CD4-positive, alpha-beta memory T cell (primary cell): ENCODE measurements around the gene AK9. TPM values are rescaled to one million over a fixed set of nuclear protein-coding genes. Genes with fewer than 3 reads are reported as not detected.

Experiments
- CTCF ChIA-PET: fragments of 350-600 bp; sonication (Branson Sonifier 250); formaldehyde crosslinking; loops from one replicate; lab custom pipeline; 2021; ENCODE audit warnings: inconsistent platforms; ENCODE audit not compliant: partially characterized antibody; lab: Charles Lee
- POLR2A ChIA-PET: fragments of 350-600 bp; sonication (Branson Sonifier 250); formaldehyde crosslinking; loops from one replicate; lab custom pipeline; 2021; ENCODE audit not compliant: partially characterized antibody; lab: Charles Lee
- DNase-seq, 5 donors: peaks; one replicate each; pipeline versions ENCODE4 v3.0.0 to v3.0.0-alpha.2; 2020 to 2022; ENCODE audit warnings: mixed read lengths in 1 of 5
- H3K27ac ChIP-seq: one replicate; pipeline ENCODE4 v1.7.0; 2013; ENCODE audit warnings: low read depth, low read length
- H3K27me3 ChIP-seq: 2 replicates; pipeline ENCODE4 v1.7.0; 2013; ENCODE audit warnings: mild to moderate bottlenecking, low read length, moderate library complexity; ENCODE audit not compliant: insufficient read depth
- H3K36me3 ChIP-seq: 2 replicates; pipeline ENCODE4 v1.7.0; 2013; ENCODE audit warnings: mild to moderate bottlenecking, low read length, moderate library complexity; ENCODE audit not compliant: insufficient read depth
- H3K4me1 ChIP-seq: 2 replicates; pipeline ENCODE4 v1.7.0; 2013; ENCODE audit warnings: mild to moderate bottlenecking, low read length, moderate library complexity; ENCODE audit not compliant: insufficient read depth
- H3K4me3 ChIP-seq, 2 donors: one replicate each; pipeline ENCODE4 v1.7.0; 2013; ENCODE audit warnings: low read length in 2 of 2, mild to moderate bottlenecking in 1 of 2
- H3K9me3 ChIP-seq, 2 donors: one replicate each; pipeline ENCODE4 v1.7.0; 2013; ENCODE audit warnings: low read length in 2 of 2, control low read depth in 1 of 2; ENCODE audit not compliant: control insufficient read depth in 1 of 2
- H3K27ac Mint-ChIP-seq, 7 donors: one replicate each; pipeline ENCODE4 v1.8.0; 2020 to 2021; ENCODE audit warnings: mixed read lengths in 7 of 7, mild to moderate bottlenecking in 6 of 7, inconsistent platforms in 3 of 7, moderate library complexity in 3 of 7
- H3K27me3 Mint-ChIP-seq, 2 donors: one replicate each; pipeline ENCODE4 v1.8.0; 2020 to 2021; ENCODE audit warnings: mixed read lengths in 2 of 2
- H3K36me3 Mint-ChIP-seq, 2 donors: one replicate each; pipeline ENCODE4 v1.8.0; 2020 to 2021; ENCODE audit warnings: mixed read lengths in 2 of 2, inconsistent platforms in 1 of 2, mild to moderate bottlenecking in 1 of 2
- H3K4me1 Mint-ChIP-seq, 4 donors: one replicate each; pipeline ENCODE4 v1.8.0; 2020 to 2021; ENCODE audit warnings: mixed read lengths in 4 of 4, mild to moderate bottlenecking in 1 of 4
- H3K4me3 Mint-ChIP-seq, 8 donors: one replicate each; pipeline ENCODE4 v1.8.0; 2020 to 2021; ENCODE audit warnings: mixed read lengths in 8 of 8, mild to moderate bottlenecking in 7 of 8, moderate library complexity in 6 of 8, inconsistent platforms in 3 of 8
- H3K9me3 Mint-ChIP-seq, 8 donors: one replicate each; pipeline ENCODE4 v1.8.0; 2020 to 2021; ENCODE audit warnings: mixed read lengths in 8 of 8, mild to moderate bottlenecking in 5 of 8, inconsistent platforms in 3 of 8, moderate library complexity in 1 of 8
- intact Hi-C: fragments of 100-400 bp; cut with micrococcal nuclease; formaldehyde crosslinking; loops from one replicate; pipeline ENCODE4 v1.15.1; 2023
- polyA plus RNA-seq, 2 donors: library from polyadenylated mRNA; unstranded; fragments of 300-500 nt; fragmentation: Illumina TruSeq; gene quantifications; one replicate each; pipeline ENCODE4 v1.2.3, GENCODE V29; 2021
- total RNA-seq, 2 experiments: library from RNA; stranded (reverse); gene quantifications; one replicate each; pipeline ENCODE4 v1.2.3, GENCODE V29; 2021

AK9 gene
- total and polyA plus RNA-seq, 4 experiments from 2014 or later = 5.1 to 18.4 (median 12.5) TPM

- peaks cover 28 to 53% of the 10 kb centered on the region in 2 donors for H3K36me3 Mint-ChIP-seq
- H3K4me3 Mint-ChIP-seq = no peak overlapping the region
- H3K27me3 Mint-ChIP-seq = no peaks in the 10 kb centered on the region
- DNase-seq = no peak
- H3K4me1 Mint-ChIP-seq = no peaks in the 10 kb centered on the region
- ChIA-PET CTCF (no interaction called here), POLR2A (no interaction called here)
- Histone ChIP-seq H3K4me1 (no peaks in the 10 kb centered on the region), H3K27ac (no peak overlapping the region), H3K36me3 (no peaks in the 10 kb centered on the region), H3K27me3 (no peaks in the 10 kb centered on the region), H3K9me3 (no peaks in the 10 kb centered on the region), H3K4me3 (no peak overlapping the region)
- H3K27ac Mint-ChIP-seq = no peak overlapping the region
- intact Hi-C loops = no loop called here
- H3K9me3 Mint-ChIP-seq = peaks cover under 1 to 29% (median 22%) of the 10 kb centered on the region in 8 donors
Measured at GRCh38 chr6:109561844-109562243, 129.2 kb downstream of the AK9 start.

DNA sequence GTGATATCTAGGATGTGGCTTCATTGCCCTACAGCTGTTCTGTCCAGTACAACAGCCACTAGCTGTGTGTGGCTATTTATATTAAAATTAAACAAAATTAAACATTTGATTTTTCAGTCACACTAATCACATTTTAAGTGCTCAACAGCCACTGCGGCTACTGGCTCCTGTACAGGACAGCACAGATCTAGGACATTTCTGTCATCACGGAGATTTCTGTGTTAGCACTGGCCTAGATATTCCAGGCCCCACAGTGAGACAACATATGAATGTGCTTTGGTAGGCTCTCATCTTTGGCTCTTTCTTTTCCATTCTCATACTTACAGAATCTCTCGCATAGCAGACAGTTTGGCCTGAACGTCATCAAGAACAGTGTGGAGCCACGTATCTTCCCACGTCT lies 159.6 kb downstream of the AK9 start:
- Mint-ChIP-seq H3K27me3 (no peaks in the 10 kb centered on the region), H3K9me3 (peaks cover 0 to 4% (median 0%) of the 10 kb centered on the region in 8 donors), H3K27ac (peak overlapping the region in 1 of 7 donors; percentile 70), H3K4me1 (peaks cover 0 to 3% (median 0%) of the 10 kb centered on the region in 4 donors), H3K36me3 (peaks cover 1 to 5% of the 10 kb centered on the region in 2 donors), H3K4me3 (no peak overlapping the region)
- POLR2A ChIA-PET = interaction anchor here (0.5 kb wide), 1 partner anchor 228 kb away, joined by 4 read pairs; no protein-coding TSS in a partner anchor
- no peak for DNase-seq
- Histone ChIP-seq H3K27me3 (no peaks in the 10 kb centered on the region), H3K4me3 (no peak overlapping the region), H3K36me3 (no peaks in the 10 kb centered on the region), H3K9me3 (no peaks in the 10 kb centered on the region), H3K4me1 (no peaks in the 10 kb centered on the region), H3K27ac (no peak overlapping the region)
- CTCF ChIA-PET = interaction anchor here (2.2 kb wide), 1 partner anchor 509 kb away, joined by 14 read pairs; no protein-coding TSS in a partner anchor
- intact Hi-C loops = no loop called here

- Histone ChIP-seq H3K27me3 (no peaks in the 10 kb centered on the region), H3K9me3 (no peaks in the 10 kb centered on the region), H3K36me3 (no peaks in the 10 kb centered on the region), H3K4me3 (no peak overlapping the region), H3K27ac (no peak overlapping the region), H3K4me1 (no peaks in the 10 kb centered on the region)
- H3K9me3 Mint-ChIP-seq = peaks cover 0 to 10% (median 6%) of the 10 kb centered on the region in 8 donors
- H3K27ac Mint-ChIP-seq = no peak overlapping the region
- ChIA-PET CTCF (interaction anchor here (0.9 to 6.6 kb wide), 8 partner anchors 13 to 864 kb away, joined by 3 to 90 read pairs (median 3); partner anchors contain the start of genes CD164 and MICAL1), POLR2A (no interaction called here)
- peaks cover 2 to 11% of the 10 kb centered on the region in 2 donors for H3K36me3 Mint-ChIP-seq
- no peak overlapping the region for H3K4me3 Mint-ChIP-seq
- H3K27me3 Mint-ChIP-seq = peaks cover 0 to 3% of the 10 kb centered on the region in 2 donors
- intact Hi-C loops = loop anchor here (1.0 to 10.0 kb wide), 3 partner anchors 167 to 863 kb away; partner anchors contain the start of genes AK9 and FIG4
- peaks cover 0 to 3% (median 0%) of the 10 kb centered on the region in 4 donors for H3K4me1 Mint-ChIP-seq
- DNase-seq = no peak
Measured at GRCh38 chr6:109527989-109528388, 163.0 kb downstream of the AK9 start.

- Histone ChIP-seq H3K4me3 (no peak overlapping the region), H3K9me3 (no peaks in the 10 kb centered on the region), H3K36me3 (no peaks in the 10 kb centered on the region), H3K27me3 (no peaks in the 10 kb centered on the region), H3K27ac (no peak overlapping the region), H3K4me1 (no peaks in the 10 kb centered on the region)
- Mint-ChIP-seq H3K36me3 (peaks cover 2 to 11% of the 10 kb centered on the region in 2 donors), H3K27me3 (peaks cover 0 to 3% of the 10 kb centered on the region in 2 donors), H3K9me3 (peaks cover 0 to 10% (median 6%) of the 10 kb centered on the region in 8 donors), H3K27ac (peak overlapping the region in 2 of 7 donors; percentile 2 to 52), H3K4me3 (no peak overlapping the region), H3K4me1 (peaks cover 0 to 3% (median 0%) of the 10 kb centered on the region in 4 donors)
- POLR2A ChIA-PET = no interaction called here
- DNase-seq = peak; percentile 48 to 64 (median 52)
- intact Hi-C loops = loop anchor here (1.0 to 10.0 kb wide), 3 partner anchors 168 to 864 kb away; partner anchors contain the start of genes AK9 and FIG4
- CTCF ChIA-PET = interaction anchor here (0.7 to 6.6 kb wide), 9 partner anchors 71 to 864 kb away, joined by 3 to 90 read pairs (median 3); partner anchors contain the start of genes CD164 and MICAL1
Measured at GRCh38 chr6:109526905-109527628, 163.9 kb downstream of the AK9 start.

DNA sequence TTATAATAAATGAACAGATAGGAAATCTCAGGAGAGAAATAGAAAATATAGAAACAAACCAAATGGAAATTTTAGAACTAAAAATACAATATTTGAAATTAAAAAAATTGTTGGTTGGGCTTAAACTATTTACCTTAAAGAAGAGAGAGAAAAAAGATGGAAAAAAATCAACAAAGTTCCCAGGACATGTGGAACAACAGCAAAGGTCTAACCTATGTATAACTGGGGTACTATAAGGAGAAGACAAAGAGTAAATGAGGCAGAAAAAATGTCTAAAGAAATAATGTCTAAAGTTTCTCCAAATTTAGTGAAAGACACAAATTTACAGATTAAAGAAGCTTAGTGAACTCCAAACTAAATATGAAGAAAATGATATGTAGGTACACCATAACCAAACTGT lies 166.9 kb downstream of the AK9 start:
- no peaks in the 10 kb centered on the region for H3K4me1 ChIP-seq
- intact Hi-C loops = loop anchor here (10.0 kb wide), 1 partner anchor 171 kb away; the partner anchor contains the start of genes AK9 and FIG4
- no peaks in the 10 kb centered on the region for H3K9me3 ChIP-seq
- H3K36me3 ChIP-seq = no peaks in the 10 kb centered on the region
- Mint-ChIP-seq H3K4me3 (no peak overlapping the region), H3K4me1 (peaks cover 0 to 4% (median 0%) of the 10 kb centered on the region in 4 donors), H3K27me3 (peaks cover 0 to 4% of the 10 kb centered on the region in 2 donors), H3K27ac (no peak overlapping the region), H3K9me3 (peaks cover 0 to 10% (median 7%) of the 10 kb centered on the region in 8 donors), H3K36me3 (peaks cover 2 to 11% of the 10 kb centered on the region in 2 donors)
- no peak overlapping the region for H3K4me3 ChIP-seq
- H3K27ac ChIP-seq = no peak overlapping the region
- H3K27me3 ChIP-seq = no peaks in the 10 kb centered on the region
- POLR2A ChIA-PET = no interaction called here
- CTCF ChIA-PET = interaction anchor here (0.5 to 6.6 kb wide), 2 partner anchors 44 to 515 kb away, joined by 6 to 90 read pairs; no protein-coding TSS in a partner anchor
- no peak for DNase-seq

GRCh38 chr6:109523478-109523877 lies 167.5 kb downstream of the AK9 start:
- ChIA-PET POLR2A (no interaction called here), CTCF (interaction anchor here (6.6 kb wide), 1 partner anchor 516 kb away, joined by 90 read pairs; no protein-coding TSS in a partner anchor)
- no peak overlapping the region for H3K27ac Mint-ChIP-seq
- Histone ChIP-seq H3K4me3 (no peak overlapping the region), H3K36me3 (no peaks in the 10 kb centered on the region), H3K27me3 (no peaks in the 10 kb centered on the region), H3K4me1 (no peaks in the 10 kb centered on the region), H3K27ac (no peak overlapping the region), H3K9me3 (no peaks in the 10 kb centered on the region)
- intact Hi-C loops = loop anchor here (10.0 kb wide), 1 partner anchor 171 kb away; the partner anchor contains the start of genes AK9 and FIG4
- peaks cover 2 to 11% of the 10 kb centered on the region in 2 donors for H3K36me3 Mint-ChIP-seq
- H3K27me3 Mint-ChIP-seq = peaks cover 0 to 4% of the 10 kb centered on the region in 2 donors
- no peak overlapping the region for H3K4me3 Mint-ChIP-seq
- H3K4me1 Mint-ChIP-seq = peaks cover 0 to 4% (median 0%) of the 10 kb centered on the region in 4 donors
- H3K9me3 Mint-ChIP-seq = peaks cover 0 to 10% (median 7%) of the 10 kb centered on the region in 8 donors
- DNase-seq = no peak

DNA sequence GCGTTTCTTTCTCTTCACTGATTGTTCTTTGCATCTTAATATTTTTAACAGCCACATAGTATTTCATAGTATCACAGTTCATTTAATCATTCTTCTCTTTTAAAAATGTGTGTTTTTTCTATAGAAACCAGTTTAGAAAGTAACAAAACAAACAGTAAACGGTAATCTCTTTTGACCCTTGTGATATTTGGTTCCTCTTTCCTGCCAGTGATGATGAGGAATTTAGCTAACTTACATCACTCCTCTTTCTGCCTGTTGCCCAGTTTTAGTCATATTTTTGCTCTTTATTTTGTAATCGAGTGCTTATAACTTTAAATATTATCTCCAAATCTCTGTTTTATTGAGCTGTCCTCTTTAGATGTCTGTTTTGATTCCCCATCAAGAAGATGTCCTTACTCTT lies 169.9 kb downstream of the AK9 start:
- ChIA-PET POLR2A (no interaction called here), CTCF (no interaction called here)
- H3K4me1 ChIP-seq = peaks cover 14% of the 10 kb centered on the region
- H3K36me3 ChIP-seq = no peaks in the 10 kb centered on the region
- no peaks in the 10 kb centered on the region for H3K9me3 ChIP-seq
- no peak overlapping the region for H3K27ac ChIP-seq
- peaks cover 1 to 11% of the 10 kb centered on the region in 2 donors for H3K36me3 Mint-ChIP-seq
- H3K9me3 Mint-ChIP-seq = peaks cover 0 to 10% (median 7%) of the 10 kb centered on the region in 8 donors
- H3K4me3 Mint-ChIP-seq = no peak overlapping the region
- H3K4me1 Mint-ChIP-seq = peaks cover 8 to 15% (median 12%) of the 10 kb centered on the region in 4 donors
- intact Hi-C loops = loop anchor here (10.0 kb wide), 1 partner anchor 174 kb away; the partner anchor contains the start of genes AK9 and FIG4
- H3K27me3 Mint-ChIP-seq = peaks cover 0 to 4% of the 10 kb centered on the region in 2 donors
- H3K27me3 ChIP-seq = no peaks in the 10 kb centered on the region
- no peak for DNase-seq
- H3K4me3 ChIP-seq = no peak overlapping the region
- H3K27ac Mint-ChIP-seq = no peak overlapping the region
